ENCODE data around the gene COLEC11.
"Not testable (repeated sequence)": the region's sequence is repeated elsewhere in the genome, so short reads cannot be mapped to it uniquely, and the experiment has no call there.

COLEC11 gene

DNA sequence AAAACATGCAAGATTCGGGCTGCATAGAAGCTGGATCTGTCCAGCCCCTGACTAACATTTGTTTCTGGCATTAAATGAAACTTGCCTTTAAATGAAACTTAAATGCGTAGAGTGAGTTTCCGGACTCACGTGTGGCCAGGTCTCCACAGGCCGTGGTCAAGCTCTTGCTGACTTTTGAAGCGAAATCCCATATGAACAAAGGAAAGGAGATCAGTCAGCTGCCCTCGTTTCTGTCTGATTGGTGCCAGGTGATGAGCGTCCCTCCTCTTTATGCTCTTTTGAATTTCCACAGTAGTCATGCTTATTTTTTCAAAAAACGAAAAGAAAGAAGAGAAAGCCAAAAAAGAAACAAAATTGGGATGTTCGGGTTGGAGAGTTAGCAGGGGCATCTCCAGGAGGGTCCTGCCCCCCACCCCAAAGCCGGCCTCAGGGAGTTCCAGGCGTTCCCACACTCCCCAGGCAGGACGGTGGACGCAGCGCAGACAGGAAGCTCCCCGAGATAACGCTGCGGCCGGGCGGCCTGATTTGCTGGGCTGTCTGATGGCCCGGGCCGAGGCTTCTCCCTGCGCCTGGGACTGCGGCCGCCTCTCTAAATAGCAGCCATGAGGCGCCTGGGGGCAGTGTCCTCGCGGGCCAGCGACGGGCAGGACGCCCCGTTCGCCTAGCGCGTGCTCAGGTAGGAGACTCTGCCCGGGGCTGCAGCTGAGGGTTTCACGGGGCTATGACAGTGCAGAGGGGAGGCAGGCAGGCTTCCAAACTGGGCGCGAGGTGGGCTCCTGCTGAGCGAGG lies at the start of gene COLEC11:
Gene COLEC11, plus strand, starts transcription at position 620 of the 789 bp plus-strand sequence. CDS start 9,229 bp downstream, outside the sequence.
- no peak for DNase-seq

DNA sequence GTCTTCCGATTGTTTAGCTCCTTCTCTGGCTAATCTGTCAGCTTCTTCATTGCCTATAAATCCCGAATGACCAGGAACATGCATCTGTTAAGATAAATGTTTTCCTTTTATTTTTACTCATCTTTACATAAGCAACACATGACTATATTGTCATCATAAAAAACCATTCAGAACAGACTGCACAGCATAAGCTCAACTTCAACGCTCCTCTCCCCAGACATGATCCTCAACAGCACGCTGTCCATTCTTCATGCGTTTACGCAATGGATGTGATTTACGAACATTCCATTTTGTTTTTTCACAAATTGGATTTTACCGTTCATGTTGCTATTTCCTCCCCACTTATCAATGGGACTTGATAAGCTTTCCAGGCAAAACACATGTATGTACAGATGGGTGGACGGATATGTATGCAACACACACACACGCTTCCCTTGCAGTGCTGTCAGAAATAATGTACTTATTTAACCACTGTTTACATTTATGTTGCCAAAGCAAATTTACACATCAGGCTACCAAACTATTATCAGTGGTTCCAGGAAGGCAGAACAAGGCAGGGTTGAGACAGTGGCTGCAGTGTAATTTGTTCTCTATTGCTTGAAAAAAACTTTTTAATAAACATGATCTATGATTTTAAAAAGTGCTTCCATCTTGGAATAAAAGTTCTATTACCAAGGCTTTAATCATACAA lies 49.0 kb upstream of the COLEC11 start:
- no peak for DNase-seq

DNA sequence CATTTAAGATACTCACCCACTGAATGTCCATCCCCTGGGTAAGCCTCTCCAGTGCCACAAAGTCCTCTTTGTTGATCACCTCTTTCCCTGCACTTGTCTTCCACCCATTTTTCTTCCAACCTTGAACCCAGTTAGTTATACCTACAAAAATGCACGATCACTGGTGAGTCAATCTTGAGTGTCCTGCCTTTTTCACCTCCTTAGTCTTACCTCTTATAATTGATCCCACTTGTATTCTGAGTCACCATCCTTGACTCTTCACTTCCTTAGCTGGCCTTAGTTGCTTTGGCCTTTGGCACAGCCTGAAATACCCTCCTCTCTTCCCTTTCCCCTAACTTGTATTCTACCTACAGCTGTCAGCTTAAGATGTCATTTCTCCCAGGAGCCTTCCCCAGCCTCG lies 47.0 kb upstream of the COLEC11 start:
- no peak for DNase-seq

DNA sequence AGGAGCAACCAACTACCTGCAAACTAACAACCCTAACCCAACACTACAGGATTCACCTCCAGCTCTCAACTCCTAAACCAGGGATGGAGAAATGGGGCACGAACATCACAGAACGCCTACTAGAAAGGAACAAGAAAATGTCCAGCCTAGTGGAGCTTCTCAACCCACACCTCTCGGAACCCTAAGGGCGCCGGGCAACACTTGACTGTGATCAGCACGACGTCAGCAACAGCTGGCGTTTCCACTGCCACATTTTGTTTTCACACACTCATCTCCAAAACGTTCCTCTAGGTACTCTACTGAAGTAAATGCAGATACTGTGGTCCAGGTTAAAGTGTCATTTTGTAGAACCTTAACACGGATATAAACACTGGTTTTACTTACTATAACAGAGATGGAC lies 41.0 kb upstream of the COLEC11 start:
- no peak for DNase-seq

DNA sequence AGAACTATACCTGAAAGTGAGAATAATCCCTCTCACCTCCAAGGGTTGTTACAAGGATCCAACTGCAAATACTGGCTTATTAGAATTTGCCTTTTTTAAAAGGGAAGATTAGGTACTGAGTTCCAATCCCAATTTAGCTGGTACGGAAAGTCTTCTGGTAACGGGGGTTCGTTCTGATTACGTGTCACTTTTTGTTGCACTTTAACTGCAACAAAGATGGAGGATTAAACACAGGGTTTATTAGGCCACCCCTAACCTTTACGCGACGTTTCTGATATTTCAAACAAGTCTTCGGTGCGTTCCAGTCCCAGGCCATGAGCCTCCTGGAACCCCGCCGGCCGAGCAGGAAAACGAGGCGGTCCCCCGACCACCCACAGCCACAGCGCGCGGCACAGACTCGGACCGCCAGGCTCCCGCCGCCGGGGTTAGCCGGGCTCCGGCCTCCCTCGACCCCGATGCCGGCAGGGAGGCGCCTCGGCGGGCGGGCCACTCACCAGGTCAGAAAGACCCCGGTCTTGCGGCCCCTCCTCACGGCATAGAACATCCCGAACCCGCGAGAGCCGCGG lies 37.2 kb upstream of the COLEC11 start:
- DNase-seq: no peak

DNA sequence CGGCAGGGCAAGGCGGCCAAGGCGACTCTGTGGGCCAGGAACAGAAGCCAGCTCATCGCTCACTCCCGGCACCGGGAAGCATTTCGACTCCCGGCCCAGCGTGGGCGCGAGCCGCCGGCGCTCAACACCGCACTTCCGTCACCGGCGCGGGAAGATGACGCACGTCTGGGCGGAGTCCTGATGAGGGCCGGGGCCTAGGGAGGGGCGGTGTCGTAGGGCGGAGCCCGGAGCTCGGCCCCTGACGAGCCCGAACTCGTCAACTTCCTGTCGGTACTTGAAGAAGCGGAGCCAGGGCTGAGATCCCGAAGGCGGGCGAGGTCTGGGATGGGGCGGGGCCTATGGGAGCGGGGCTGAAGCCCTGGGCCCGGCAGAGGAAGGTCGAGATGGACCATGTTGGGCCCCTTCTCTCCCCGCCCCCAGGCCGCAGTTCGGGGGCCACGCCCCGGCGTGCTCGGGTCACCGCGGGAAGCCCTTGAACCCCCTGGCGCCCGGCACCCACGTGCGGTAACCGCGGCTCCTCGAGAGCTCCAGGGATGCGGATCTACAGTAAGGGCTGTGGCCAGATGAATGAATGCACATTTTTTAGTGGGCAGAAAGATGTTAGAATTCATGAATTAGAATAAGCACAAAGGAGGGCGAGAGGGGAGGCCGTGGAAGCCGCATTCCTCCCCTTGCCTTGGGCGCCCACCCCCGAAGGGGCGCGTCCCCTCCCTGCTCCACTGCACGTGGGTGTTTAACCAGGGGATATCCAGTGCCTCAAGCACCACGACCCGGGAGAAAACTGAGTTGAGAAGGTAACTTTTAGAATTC lies 36.5 kb upstream of the COLEC11 start, which contains the start of gene RNASEH1:
Gene RNASEH1, minus strand, starts transcription at position 129 of the 810 bp plus-strand sequence. Its CDS starts 73 bp downstream, at position 56.
- DNase-seq: peak; percentile 90

DNA sequence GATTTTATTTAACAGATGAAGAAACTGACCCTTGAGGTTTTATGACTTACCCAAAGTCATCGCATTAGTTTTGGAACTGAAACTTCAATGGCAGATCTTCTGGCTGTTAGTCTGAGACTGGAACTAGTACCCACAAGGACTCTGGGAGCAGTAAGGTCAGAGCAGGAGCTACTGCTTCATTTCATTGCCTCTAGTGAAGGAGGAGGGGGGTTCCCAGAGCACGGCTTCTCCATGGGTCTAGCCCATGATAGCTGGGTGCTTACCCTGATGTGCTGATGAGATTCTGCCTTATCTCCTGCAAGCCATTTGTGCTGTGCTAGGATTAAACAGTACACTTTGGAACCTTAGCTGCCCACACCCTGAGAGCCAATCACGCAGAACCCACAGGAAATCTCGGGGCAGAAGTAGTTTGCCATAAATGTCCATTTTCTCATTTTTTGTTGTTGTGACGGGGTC lies 31.4 kb upstream of the COLEC11 start:
- no peak for DNase-seq

DNA sequence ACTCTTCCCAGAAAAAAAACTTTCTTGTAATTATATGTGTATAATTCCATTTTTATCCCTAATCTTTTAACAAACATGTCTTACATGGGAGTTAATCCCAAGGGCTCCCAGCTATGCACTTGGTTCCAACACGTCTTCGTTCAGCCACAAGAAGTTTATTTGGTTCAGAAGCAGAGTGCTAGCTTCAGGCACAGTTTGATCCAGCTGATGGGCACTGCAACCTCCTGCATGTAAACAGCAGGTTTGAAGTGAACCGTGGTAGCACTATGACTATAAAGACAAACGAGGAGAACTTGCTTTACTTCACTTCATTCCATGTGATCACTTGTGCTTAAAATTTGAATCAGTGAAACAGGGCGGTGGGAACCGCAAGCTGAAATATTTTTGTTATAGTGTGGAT lies 29.8 kb upstream of the COLEC11 start:
- no peak for DNase-seq

DNA sequence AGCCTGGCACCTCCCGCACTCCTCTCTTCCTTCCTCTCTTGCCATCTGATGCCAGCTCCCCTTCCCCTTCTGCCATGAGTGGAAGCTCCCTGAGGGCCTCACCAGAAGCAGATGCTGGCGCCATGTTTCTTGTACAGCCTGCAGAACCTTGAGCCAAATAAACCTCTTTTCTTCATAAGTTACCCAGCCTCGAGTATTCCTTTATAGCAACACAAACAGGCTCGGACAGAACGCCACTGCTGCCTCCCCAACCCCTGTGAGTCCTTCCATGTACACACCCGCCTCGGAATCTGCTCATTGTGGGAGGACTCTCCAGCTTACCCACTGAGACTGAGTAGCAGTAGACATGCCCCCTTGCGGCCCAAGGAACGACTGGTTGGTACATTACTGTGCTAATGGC lies 28.1 kb upstream of the COLEC11 start:
- DNase-seq: no peak

DNA sequence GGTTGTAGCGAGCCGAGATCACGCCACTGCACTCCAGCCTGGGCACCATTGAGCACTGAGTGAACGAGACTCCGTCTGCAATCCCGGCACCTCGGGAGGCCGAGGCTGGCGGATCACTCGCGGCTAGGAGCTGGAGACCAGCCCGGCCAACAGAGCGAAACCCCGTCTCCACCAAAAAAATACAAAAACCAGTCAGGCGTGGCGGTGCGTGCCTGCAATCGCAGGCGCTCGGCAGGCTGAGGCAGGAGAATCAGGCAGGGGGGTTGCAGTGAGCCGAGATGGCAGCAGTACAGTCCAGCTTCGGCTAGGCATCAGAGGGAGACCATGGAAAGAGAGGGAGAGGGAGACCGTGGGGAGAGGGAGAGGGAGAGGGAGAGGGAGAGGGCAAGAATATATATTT lies 25.3 kb upstream of the COLEC11 start:
- not testable (repeated sequence) for DNase-seq

DNA sequence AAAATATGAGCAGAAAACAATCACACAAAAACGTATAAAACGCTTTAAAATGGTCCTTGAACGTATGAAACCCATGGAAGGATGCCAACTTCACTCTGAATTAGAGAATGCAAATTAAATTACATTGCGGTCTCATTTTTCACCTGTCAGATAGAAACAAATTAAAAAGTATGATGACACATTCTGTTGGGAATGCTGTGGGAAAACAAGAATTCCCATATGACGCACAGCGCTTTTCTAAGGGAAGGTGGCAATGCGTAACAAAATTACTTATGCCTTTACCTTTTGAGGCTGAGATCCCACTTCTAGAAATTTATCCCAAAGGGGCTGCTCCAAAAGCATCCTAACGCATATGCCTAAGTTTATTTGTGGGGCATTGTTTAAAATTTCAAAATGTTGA lies 23.6 kb upstream of the COLEC11 start:
- no peak for DNase-seq

DNA sequence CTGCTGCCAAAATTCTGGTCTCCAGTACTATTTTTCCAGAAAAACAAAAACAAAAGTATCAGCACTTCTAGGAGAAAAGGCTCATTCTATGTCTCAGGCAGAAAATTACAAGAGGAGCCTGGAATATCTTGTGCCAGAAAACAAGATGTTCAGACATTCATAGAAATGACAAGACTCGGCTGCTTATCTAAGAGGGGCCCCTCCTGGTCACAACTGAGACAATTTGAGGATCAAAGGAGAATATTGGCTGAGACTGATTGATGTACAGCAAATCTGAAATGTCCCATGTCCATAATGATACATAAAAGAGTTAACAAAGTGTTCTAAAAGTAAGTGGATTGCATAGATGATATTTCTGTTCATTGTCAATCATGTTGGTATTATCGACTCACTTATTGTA lies 22.3 kb upstream of the COLEC11 start:
- no peak for DNase-seq

DNA sequence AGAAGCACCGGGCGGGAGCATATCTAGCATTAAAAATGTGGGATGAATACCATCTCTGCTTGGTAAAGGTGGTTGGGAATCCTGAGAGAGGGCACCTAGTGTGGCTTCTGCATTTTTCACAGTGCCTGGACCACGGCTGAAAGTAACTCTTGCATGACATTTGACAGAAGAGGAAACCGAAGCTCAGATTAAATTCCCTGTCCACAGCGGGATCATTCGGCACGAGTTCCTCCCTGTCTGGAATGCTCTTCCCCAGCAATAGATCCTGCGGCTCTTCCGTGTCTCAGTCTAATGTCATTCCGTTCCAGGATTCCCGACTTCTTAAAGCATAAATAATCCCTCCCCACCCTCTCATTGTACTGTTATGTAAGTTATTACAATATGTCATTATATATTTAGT lies 20.8 kb upstream of the COLEC11 start:
- no peak for DNase-seq

DNA sequence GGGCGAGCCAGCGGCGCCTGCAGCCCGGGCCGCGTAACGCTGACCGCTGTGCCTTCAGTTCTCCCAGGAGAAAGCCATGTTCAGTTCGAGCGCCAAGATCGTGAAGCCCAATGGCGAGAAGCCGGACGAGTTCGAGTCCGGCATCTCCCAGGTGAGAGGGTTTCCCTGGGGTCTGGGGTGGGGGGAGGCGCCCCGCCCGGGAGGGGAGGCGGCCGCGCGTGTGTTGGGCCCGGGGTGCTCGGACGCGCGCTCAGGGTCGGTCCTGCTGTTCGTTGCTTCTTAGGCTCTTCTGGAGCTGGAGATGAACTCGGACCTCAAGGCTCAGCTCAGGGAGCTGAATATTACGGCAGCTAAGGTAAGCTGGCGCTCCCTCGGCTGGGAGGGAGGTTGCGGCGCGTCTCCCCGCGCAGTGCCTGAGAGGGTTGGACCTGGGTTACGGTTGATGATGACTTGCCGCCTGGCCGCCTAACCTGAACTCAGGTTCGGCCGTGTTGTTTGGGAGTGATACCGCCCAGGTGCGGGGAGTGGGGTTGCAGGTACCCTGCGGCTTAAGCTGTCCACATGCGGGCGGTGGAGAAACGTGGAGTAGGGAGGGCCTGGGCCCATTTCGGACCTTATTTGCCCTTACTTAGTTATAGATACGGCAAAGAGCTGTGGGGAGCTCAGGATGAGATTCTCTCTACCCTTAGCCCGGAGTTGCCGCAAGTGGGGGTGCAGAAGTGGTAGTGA lies 19.2 kb upstream of the COLEC11 start:
- no peak for DNase-seq

DNA sequence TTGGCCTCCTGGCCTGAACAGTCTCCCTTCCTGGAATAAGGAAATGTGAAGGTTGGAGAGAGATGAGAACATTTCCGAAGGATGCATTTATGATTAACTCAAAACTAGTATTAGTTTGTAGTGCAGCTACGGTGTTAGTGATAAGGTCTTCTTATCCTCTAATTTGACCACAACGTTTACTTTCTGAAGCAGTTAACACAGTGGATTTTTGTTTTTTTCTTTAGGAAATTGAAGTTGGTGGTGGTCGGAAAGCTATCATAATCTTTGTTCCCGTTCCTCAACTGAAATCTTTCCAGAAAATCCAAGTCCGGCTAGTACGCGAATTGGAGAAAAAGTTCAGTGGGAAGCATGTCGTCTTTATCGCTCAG lies 18.7 kb upstream of the COLEC11 start:
- not testable (repeated sequence) for DNase-seq

DNA sequence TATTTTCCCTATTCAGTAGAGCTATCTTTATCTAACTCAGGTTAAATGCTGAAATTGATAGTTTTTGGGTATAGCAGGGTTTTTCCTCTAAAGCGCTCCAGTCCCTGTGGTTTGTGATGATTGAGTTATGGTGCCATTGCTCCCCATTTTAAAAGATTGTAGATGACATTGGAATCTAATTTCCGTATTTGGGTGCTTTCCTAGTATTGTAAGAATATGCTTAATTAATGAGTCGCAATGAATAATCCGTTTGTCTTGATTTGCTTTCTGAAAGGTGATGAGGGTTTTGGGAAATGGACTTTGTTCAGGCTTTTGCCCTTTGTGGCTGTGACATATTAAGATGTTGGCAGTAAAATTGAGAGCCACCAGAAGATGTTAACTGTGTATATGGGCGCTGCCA lies 15.9 kb upstream of the COLEC11 start:
- DNase-seq: no peak

DNA sequence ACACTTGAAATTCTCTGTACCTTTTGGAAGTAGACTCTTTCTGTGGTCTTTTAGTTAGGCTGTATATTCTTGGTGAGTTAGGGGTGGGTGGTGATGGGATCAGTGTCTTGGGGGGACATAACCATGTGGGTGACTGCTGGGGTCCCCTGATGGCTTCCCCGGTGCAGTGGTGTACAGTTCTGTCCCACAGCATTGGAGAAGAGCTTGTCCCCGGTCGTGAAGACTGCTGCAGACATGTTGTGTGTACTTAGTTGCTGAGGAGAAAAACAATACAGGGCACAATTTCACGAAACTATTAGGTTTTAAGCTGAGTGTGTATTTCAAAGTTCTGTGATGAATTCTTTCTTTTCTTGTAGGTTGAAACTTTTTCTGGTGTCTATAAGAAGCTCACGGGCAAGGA lies 14.5 kb upstream of the COLEC11 start:
- no peak for DNase-seq

DNA sequence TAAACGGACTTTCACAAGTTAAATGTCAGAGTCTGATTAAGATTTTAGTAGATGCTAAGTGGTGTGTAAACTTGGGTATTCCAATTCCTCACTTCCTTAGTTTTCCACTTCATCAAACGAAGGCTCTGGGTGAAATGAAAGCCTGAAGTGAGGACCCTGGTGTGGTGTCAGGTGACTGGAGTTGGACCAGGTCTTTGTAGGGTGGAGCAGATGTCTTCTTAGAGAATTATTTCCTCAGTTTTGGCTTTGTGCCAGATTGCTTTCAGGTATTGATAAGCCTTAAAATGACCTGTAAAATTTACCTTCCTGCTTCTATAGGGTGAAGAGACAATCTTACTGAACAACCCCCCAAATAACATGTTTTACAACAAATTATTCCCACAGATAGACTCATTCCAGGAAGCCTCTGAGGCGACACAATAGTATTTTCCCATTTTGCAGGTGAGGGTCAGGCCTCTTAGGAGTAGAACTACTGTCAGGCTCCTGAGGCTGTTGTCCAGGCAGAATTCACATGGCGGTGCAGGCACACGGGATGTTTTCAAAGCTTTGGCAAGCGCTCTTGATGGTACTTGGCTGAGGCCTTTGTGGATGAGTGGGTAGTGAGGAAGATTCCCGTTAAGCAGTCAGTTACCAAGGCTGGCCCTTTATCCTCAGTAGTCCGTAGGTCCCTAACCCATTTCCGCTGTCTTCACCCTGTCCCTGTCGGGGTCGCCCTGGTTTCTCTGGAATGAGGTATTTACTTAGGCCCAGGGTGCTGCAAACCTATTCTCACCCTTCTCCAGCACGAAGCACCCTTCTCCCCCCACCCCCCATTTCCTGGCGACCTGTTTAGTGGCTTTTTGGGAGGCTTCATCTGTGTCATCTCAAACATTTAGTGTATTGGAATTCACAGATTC lies 13.3 kb upstream of the COLEC11 start:
- peak; percentile 0 for DNase-seq

DNA sequence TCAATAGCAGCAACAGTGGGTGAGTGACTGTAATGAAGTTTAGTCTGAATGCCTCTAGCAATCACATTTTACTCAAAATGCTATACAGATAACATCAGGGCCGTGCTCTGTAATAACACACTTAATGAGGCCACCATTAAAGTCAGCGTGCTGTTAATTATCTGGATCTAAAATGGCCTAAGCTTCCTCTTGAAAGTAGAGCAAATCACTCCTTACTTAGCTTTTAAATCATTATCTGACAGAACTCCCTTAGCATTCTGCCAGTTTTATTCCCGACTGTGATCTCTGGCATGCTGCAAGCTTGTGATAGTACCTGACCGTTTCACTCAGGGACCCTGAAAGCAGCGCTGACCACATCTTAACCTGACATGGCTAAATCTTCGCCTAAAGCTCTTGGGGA lies 10.8 kb upstream of the COLEC11 start:
- DNase-seq: no peak

DNA sequence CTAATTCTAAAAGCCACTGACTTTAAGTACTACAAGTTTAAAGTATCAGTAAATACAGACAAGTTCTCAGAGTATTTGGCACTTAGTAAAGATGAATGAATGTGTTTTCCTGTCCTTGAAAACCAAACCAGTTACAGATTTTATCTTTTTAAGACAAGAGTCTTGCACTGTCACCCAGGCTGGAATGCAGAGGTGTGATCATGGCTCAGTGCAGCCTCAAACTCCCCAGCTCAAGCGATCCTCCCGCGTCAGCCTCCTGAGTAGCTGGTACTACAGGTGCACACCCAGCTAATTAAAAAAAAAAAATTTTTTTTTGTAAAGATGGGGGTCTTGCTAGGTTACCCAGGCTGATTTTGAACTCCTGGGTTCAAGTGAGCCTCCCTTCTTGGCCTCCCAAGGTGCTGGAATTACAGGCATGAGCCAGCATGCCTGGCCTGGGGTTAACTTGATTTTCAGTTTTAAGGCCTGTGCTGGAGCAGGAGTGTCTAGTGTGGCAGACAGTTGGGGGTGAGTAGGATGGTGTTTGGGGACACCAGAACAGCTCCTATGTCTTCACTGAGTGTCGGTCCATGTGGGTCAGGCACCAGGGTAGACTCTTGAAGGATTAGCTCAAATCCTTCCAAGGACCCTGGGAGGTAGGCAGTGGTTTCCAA lies 10.2 kb upstream of the COLEC11 start:
- DNase-seq: no peak

Measured in NCI-H1105 treated with DMSO at 0.1 percent for 48 hours (cell line).